ENCODE data around the gene CDK11B. TPM values are rescaled to one million over a fixed set of nuclear protein-coding genes. Genes with fewer than 3 reads are reported as not detected.

CDK11B gene
- total RNA-seq, 1 donor from 2014 or later, result 23.4 TPM

GRCh38 chr1:1623631-1624442, 35.0 kb downstream of the CDK11B start:
- Histone ChIP-seq H3K4me2 (ENCODE audit: low read length) (no peak overlapping the region), H4K20me1 (ENCODE audit: insufficient read depth, low read length) (peaks cover 45% of the 10 kb centered on the region), H3K9ac (ENCODE audit: low read length) (no peak overlapping the region), H3K27me3 (ENCODE audit: insufficient read depth, low read length) (no peaks in the 10 kb centered on the region), H3K9me3 (ENCODE audit: insufficient read depth, low read depth, low read length) (no peaks in the 10 kb centered on the region), H3K27ac (ENCODE audit: low read depth, low read length) (no peak overlapping the region), H3K4me3 (ENCODE audit: insufficient read depth, low read depth, low read length) (no peak overlapping the region), H3K79me2 (ENCODE audit: insufficient read depth, low read length) (no peaks in the 10 kb centered on the region), H3K4me1 (ENCODE audit: insufficient read depth, low read length) (peaks cover 9% of the 10 kb centered on the region), H2AFZ (ENCODE audit: low read depth, low read length) (no peak overlapping the region), H3K36me3 (ENCODE audit: insufficient read depth, low read length) (no peaks in the 10 kb centered on the region)
- DNase-seq (ENCODE audit: low read depth) (no peak), FAIRE-seq (no peak)
- H3K4me3 Mint-ChIP-seq (ENCODE audit: unreplicated experiment), result no peak overlapping the region
- no peak overlapping the region for H3K27ac Mint-ChIP-seq (ENCODE audit: unreplicated experiment)
- no peak for TF ChIP-seq CTCF (IDR thresholded peaks at IDR 0.05; ENCODE audit: insufficient read depth, low read depth, low read length)
- no peak for TF ChIP-seq EZH2 (IDR thresholded peaks at IDR 0.05; ENCODE audit: insufficient read depth, low read length)
- H3K36me3 Mint-ChIP-seq (ENCODE audit: low read depth, unreplicated experiment), result no peaks in the 10 kb centered on the region
- H3K9me3 Mint-ChIP-seq (ENCODE audit: unreplicated experiment), result no peaks in the 10 kb centered on the region
- peaks cover 8% of the 10 kb centered on the region for H3K4me1 Mint-ChIP-seq (ENCODE audit: low read depth, unreplicated experiment)
- H3K27me3 Mint-ChIP-seq (ENCODE audit: low read depth, unreplicated experiment), result no peaks in the 10 kb centered on the region

GRCh38 chr1:1623181-1623630, 35.6 kb downstream of the CDK11B start:
- Histone ChIP-seq H3K4me2 (ENCODE audit: low read length) (no peak overlapping the region), H3K9ac (ENCODE audit: low read length) (no peak overlapping the region), H3K79me2 (ENCODE audit: insufficient read depth, low read length) (peaks cover 6% of the 10 kb centered on the region), H3K27me3 (ENCODE audit: insufficient read depth, low read length) (no peaks in the 10 kb centered on the region), H3K4me1 (ENCODE audit: insufficient read depth, low read length) (peaks cover 9% of the 10 kb centered on the region), H3K9me3 (ENCODE audit: insufficient read depth, low read depth, low read length) (no peaks in the 10 kb centered on the region), H3K36me3 (ENCODE audit: insufficient read depth, low read length) (no peaks in the 10 kb centered on the region), H3K4me3 (ENCODE audit: insufficient read depth, low read depth, low read length) (no peak overlapping the region), H2AFZ (ENCODE audit: low read depth, low read length) (no peak overlapping the region), H3K27ac (ENCODE audit: low read depth, low read length) (no peak overlapping the region), H4K20me1 (ENCODE audit: insufficient read depth, low read length) (peaks cover 50% of the 10 kb centered on the region)
- Mint-ChIP-seq H3K27me3 (ENCODE audit: low read depth, unreplicated experiment) (no peaks in the 10 kb centered on the region), H3K9me3 (ENCODE audit: unreplicated experiment) (no peaks in the 10 kb centered on the region), H3K4me1 (ENCODE audit: low read depth, unreplicated experiment) (peaks cover 8% of the 10 kb centered on the region), H3K4me3 (ENCODE audit: unreplicated experiment) (no peak overlapping the region), H3K27ac (ENCODE audit: unreplicated experiment) (no peak overlapping the region), H3K36me3 (ENCODE audit: low read depth, unreplicated experiment) (no peaks in the 10 kb centered on the region)
- no peak for TF ChIP-seq CTCF (IDR thresholded peaks at IDR 0.05; ENCODE audit: insufficient read depth, low read depth, low read length)
- TF ChIP-seq EZH2 (IDR thresholded peaks at IDR 0.05; ENCODE audit: insufficient read depth, low read length), result no peak
- DNase-seq (ENCODE audit: low read depth) (no peak), FAIRE-seq (no peak)

GRCh38 chr1:1622788-1623094, 36.1 kb downstream of the CDK11B start:
- FAIRE-seq, result no peak
- H3K27me3 Mint-ChIP-seq (ENCODE audit: low read depth, unreplicated experiment), result no peaks in the 10 kb centered on the region
- Histone ChIP-seq H3K9me3 (ENCODE audit: insufficient read depth, low read depth, low read length) (no peaks in the 10 kb centered on the region), H3K4me1 (ENCODE audit: insufficient read depth, low read length) (peaks cover 9% of the 10 kb centered on the region), H4K20me1 (ENCODE audit: insufficient read depth, low read length) (peaks cover 54% of the 10 kb centered on the region), H3K4me3 (ENCODE audit: insufficient read depth, low read depth, low read length) (no peak overlapping the region), H2AFZ (ENCODE audit: low read depth, low read length) (no peak overlapping the region), H3K27ac (ENCODE audit: low read depth, low read length) (no peak overlapping the region), H3K27me3 (ENCODE audit: insufficient read depth, low read length) (no peaks in the 10 kb centered on the region), H3K4me2 (ENCODE audit: low read length) (no peak overlapping the region), H3K79me2 (ENCODE audit: insufficient read depth, low read length) (peaks cover 10% of the 10 kb centered on the region), H3K36me3 (ENCODE audit: insufficient read depth, low read length) (peaks cover under 1% of the 10 kb centered on the region), H3K9ac (ENCODE audit: low read length) (no peak overlapping the region)
- H3K36me3 Mint-ChIP-seq (ENCODE audit: low read depth, unreplicated experiment), result no peaks in the 10 kb centered on the region
- no peak for DNase-seq (ENCODE audit: low read depth)
- H3K4me1 Mint-ChIP-seq (ENCODE audit: low read depth, unreplicated experiment), result peaks cover 8% of the 10 kb centered on the region
- no peak overlapping the region for H3K4me3 Mint-ChIP-seq (ENCODE audit: unreplicated experiment)
- TF ChIP-seq EZH2 (IDR thresholded peaks at IDR 0.05; ENCODE audit: insufficient read depth, low read length) (no peak), CTCF (IDR thresholded peaks at IDR 0.05; ENCODE audit: insufficient read depth, low read depth, low read length) (no peak)
- H3K9me3 Mint-ChIP-seq (ENCODE audit: unreplicated experiment), result no peaks in the 10 kb centered on the region
- H3K27ac Mint-ChIP-seq (ENCODE audit: unreplicated experiment), result peak overlapping the region; percentile 14
